GM12891 (cell line): ENCODE measurements around the gene VWA7.

Source experiments
- POLR2A ChIP-seq: IDR thresholded peaks from 2 replicates; pipeline ENCODE4 v1.6.1; 2011; ENCODE audit warnings: low read depth, low read length, control low read depth
- POLR2AphosphoS5 ChIP-seq: IDR thresholded peaks from 2 replicates; pipeline ENCODE4 v1.6.1; 2011; ENCODE audit warnings: low read depth, low read length, control low read depth
- TAF1 ChIP-seq: IDR thresholded peaks from 2 replicates; pipeline ENCODE4 v1.6.1; 2011; ENCODE audit warnings: low read depth, low read length, control low read depth

DNA sequence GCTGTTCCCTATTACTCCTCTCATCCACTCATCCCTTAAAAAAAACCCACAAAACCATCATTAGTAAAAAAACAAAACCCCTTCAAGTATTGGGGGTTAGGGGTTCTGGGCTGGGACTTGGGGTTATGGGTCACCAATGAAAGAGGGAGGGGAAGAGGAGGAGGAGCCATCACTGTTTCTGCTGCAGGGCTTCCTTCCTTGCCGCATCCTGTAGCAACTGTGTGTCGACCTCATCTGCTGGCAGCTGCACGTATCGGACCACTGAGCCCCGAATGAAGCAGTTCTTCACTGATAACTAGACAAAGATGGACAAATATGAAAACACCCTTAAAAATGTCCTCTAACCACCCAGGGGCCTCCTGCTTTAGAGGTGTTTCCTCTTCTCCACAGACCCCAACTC is 20.5 kb upstream of the VWA7 start:
- TF ChIP-seq POLR2A = no peak
- no peak for TF ChIP-seq POLR2AphosphoS5
- no peak for TF ChIP-seq TAF1
